ENCODE measurements around the gene MAP3K14.

DNA sequence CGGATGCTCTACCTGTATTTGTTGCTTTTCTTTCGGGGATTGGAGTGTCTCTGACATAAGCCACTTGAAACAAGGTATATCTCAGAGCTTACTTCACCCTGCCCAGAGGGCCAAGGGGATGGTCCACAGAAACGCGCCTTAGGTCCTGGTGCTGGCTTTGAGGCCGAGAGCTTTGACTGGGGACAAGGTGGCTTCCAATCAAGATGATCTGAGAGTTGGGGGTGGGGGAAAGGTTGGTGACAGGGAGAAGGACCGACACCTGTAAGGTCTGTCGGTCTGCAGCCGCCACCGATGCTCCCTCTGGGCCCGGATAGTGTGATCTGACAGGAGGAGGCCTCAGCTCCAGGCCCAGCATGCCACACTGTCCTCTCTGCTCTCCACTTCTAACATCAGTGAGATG, 33.1 kb downstream of the MAP3K14 start:
- TF ChIP-seq, protein P1, sequence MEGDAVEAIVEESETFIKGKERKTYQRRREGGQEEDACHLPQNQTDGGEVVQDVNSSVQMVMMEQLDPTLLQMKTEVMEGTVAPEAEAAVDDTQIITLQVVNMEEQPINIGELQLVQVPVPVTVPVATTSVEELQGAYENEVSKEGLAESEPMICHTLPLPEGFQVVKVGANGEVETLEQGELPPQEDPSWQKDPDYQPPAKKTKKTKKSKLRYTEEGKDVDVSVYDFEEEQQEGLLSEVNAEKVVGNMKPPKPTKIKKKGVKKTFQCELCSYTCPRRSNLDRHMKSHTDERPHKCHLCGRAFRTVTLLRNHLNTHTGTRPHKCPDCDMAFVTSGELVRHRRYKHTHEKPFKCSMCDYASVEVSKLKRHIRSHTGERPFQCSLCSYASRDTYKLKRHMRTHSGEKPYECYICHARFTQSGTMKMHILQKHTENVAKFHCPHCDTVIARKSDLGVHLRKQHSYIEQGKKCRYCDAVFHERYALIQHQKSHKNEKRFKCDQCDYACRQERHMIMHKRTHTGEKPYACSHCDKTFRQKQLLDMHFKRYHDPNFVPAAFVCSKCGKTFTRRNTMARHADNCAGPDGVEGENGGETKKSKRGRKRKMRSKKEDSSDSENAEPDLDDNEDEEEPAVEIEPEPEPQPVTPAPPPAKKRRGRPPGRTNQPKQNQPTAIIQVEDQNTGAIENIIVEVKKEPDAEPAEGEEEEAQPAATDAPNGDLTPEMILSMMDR (conservative IDR thresholded peaks at IDR 0.05; ENCODE audit: low read depth, low read length) = no peak
- TF ChIP-seq EZH2 (IDR thresholded peaks at IDR 0.05; ENCODE audit: low read length, unreplicated experiment) (no peak), EZH2phosphoT487 (IDR thresholded peaks at IDR 0.05; ENCODE audit: borderline replicate concordance, low read length) (no peak)
